Raji (cell line): ENCODE measurements around the gene DTWD1.

ENCODE experiments used
- POLR2A ChIP-seq: IDR thresholded peaks from 2 replicates; pipeline ENCODE4 v1.6.1; 2011; ENCODE audit warnings: low read depth, low read length, control low read depth; ENCODE audit not compliant: insufficient read depth

The DTWD1 gene

DNA sequence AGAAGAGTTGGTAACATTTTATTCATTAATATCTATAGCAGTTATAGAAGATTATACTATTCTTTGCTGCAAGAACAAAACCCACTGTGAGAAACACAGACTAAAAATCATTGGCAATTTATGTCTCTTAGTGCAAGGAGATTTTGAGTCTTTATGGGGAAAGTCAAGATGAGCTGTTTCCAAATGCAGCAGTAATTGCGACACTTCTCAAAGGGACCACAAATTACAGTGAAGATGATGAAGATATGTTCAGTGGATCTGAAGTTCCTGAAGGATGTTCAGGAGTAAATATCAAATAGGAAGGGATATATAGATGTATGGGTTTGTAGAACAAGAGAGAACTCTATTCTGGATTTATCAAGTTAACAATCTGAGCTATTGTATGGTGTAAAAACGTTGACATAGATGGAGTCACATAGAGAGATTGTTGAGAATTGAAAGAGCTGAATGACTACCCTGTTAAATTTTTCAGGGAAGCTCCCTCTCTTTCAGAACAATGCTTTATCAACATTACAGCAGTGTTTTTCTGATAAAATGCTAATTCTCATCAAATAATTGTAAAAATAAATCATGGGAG, 71.8 kb downstream of the DTWD1 start:
- no peak for TF ChIP-seq POLR2A

GRCh38 chr15:49693498-49693897, 72.7 kb downstream of the DTWD1 start:
- TF ChIP-seq POLR2A: no peak

DNA sequence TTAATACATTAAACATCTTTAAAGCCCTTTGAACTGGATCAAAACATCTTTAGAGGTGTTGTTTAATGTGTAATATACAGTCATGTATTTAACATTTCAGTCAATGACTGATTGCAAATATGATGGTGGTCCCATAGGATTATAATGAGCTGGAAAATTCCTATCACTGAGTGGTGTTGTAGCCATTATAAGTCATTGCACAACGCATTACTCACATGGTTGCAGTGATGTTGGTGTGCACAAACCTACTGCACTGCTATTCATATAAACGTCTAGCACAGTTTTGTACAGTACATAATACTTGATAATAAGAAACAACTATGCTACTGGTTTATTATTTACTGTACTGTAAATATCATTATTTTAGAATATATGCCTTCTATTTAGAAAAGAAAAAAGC, 75.6 kb downstream of the DTWD1 start:
- TF ChIP-seq POLR2A: no peak

- no peak for TF ChIP-seq POLR2A
Observed at GRCh38 chr15:49697121-49697520, 76.3 kb downstream of the DTWD1 start.
